Mesothelial cell of epicardium (in vitro differentiated cells): Measurements from ENCODE around the gene XYLT1. TPM values are rescaled to one million over a fixed set of nuclear protein-coding genes. Genes with fewer than 3 reads are reported as not detected.
"Not testable (repeated sequence)": the region's sequence is repeated elsewhere in the genome, so short reads cannot be mapped to it uniquely, and the experiment has no call there.

Experiments
- DNase-seq, 2 experiments: peaks; one replicate each; pipeline ENCODE4 v3.0.0; 2021; ENCODE audit warnings: low spot score in 2 of 2; ENCODE audit not compliant: unreplicated experiment in 2 of 2
- H3K27ac Mint-ChIP-seq: 2 replicates; pipeline ENCODE4 v1.8.0; 2021; ENCODE audit warnings: mixed read lengths
- H3K27me3 Mint-ChIP-seq: 2 replicates; pipeline ENCODE4 v1.8.0; 2021; ENCODE audit warnings: low read depth, mixed read lengths
- H3K36me3 Mint-ChIP-seq: 2 replicates; pipeline ENCODE4 v1.8.0; 2021; ENCODE audit warnings: mixed read lengths
- H3K4me1 Mint-ChIP-seq: 2 replicates; pipeline ENCODE4 v1.8.0; 2021; ENCODE audit warnings: mixed read lengths
- H3K4me3 Mint-ChIP-seq: 2 replicates; pipeline ENCODE4 v1.8.0; 2021; ENCODE audit warnings: mild to moderate bottlenecking, moderate library complexity, mixed read lengths
- H3K9me3 Mint-ChIP-seq: 2 replicates; pipeline ENCODE4 v1.8.0; 2021; ENCODE audit warnings: mixed read lengths
- total RNA-seq: library from RNA; stranded (reverse); gene quantifications from 3 replicates; pipeline ENCODE4 v1.2.1, GENCODE V29; 2021
- TF ChIP-seq, protein P1 (sequence below): fragments of 200-600 bp; sonication (generic); IDR thresholded peaks from one replicate; pipeline ENCODE4 v1.5.0; 2021; ENCODE audit warnings: antibody characterized with exemption; ENCODE audit not compliant: unreplicated experiment

XYLT1 gene
- total RNA-seq, 1 donor from 2014 or later, result 15.2 TPM

DNA sequence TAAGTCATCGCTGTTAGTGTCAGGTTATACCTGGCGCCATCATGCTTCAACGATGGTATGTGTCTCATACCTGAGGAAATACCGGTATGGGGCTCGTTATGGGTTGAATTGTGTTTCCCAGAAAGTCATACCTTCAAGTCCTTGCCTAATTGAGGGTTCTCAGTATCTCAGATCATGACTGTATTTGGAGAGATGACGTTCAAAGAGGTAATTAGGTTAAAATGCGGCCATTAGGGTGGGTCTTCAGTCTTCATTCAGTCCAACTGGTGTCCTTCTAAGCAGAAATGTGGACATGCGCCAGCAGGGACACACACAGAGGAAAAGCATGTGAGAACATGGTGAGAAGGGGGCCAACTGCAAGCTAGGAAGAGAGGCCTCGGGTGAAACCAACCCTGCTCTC lies 37.5 kb upstream of the XYLT1 start:
- TF ChIP-seq, protein P1, sequence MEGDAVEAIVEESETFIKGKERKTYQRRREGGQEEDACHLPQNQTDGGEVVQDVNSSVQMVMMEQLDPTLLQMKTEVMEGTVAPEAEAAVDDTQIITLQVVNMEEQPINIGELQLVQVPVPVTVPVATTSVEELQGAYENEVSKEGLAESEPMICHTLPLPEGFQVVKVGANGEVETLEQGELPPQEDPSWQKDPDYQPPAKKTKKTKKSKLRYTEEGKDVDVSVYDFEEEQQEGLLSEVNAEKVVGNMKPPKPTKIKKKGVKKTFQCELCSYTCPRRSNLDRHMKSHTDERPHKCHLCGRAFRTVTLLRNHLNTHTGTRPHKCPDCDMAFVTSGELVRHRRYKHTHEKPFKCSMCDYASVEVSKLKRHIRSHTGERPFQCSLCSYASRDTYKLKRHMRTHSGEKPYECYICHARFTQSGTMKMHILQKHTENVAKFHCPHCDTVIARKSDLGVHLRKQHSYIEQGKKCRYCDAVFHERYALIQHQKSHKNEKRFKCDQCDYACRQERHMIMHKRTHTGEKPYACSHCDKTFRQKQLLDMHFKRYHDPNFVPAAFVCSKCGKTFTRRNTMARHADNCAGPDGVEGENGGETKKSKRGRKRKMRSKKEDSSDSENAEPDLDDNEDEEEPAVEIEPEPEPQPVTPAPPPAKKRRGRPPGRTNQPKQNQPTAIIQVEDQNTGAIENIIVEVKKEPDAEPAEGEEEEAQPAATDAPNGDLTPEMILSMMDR, result no peak
- Mint-ChIP-seq H3K4me1 (no peaks in the 10 kb centered on the region), H3K4me3 (no peak overlapping the region)

DNA sequence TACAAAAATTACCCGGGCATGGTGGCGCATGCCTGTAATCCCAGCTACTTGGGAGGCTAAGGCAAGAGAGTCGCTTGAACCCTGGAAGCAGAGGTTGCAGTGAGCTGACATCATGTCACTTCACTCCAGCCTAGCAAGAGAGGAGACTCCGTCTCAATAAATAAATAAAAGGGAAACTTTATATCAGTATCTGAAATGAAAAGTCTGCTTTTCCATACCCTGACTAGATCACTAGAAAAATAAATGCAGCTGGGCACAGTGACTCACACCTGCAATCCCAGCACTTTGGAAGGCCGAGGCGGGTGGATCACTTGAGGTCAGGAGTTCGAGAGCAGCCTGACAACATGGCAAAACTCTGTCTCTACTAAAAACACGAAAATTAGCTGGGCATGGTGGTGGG lies 36.8 kb upstream of the XYLT1 start:
- not testable (repeated sequence) for H3K27me3 Mint-ChIP-seq, H3K4me3 Mint-ChIP-seq, H3K4me1 Mint-ChIP-seq, H3K27ac Mint-ChIP-seq, H3K36me3 Mint-ChIP-seq, DNase-seq
- peaks cover 17% of the 10 kb centered on the region for H3K9me3 Mint-ChIP-seq

More for the DNA sequence above, 37.5 kb upstream of the XYLT1 start:
- H3K27me3 Mint-ChIP-seq, result peaks cover 2% of the 10 kb centered on the region
- no peak for DNase-seq
- H3K27ac Mint-ChIP-seq, result no peak overlapping the region
- no peaks in the 10 kb centered on the region for H3K36me3 Mint-ChIP-seq
- peaks cover 17% of the 10 kb centered on the region for H3K9me3 Mint-ChIP-seq

DNA sequence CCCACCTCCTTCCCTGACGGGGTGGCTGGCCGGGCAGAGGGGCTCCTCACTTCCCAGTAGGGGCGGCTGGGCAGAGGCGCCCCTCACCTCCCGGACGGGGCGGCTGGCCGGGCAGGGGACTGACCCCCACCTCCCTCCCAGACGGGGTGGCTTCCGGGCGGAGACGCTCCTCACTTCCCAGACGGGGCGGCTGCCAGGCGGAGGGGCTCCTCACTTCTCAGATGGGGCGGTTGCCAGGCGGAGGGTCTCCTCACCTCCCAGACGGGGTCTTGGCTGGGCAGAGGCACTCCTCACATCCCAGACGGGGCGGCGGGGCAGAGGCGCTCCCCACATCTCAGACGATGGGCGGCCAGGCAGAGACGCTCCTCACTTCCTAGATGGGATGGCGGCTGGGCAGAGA lies 35.1 kb upstream of the XYLT1 start:
- H3K4me1 Mint-ChIP-seq, H3K27ac Mint-ChIP-seq, H3K4me3 Mint-ChIP-seq, DNase-seq, H3K36me3 Mint-ChIP-seq, H3K27me3 Mint-ChIP-seq: not testable (repeated sequence)
- H3K9me3 Mint-ChIP-seq, result peaks cover 17% of the 10 kb centered on the region

DNA sequence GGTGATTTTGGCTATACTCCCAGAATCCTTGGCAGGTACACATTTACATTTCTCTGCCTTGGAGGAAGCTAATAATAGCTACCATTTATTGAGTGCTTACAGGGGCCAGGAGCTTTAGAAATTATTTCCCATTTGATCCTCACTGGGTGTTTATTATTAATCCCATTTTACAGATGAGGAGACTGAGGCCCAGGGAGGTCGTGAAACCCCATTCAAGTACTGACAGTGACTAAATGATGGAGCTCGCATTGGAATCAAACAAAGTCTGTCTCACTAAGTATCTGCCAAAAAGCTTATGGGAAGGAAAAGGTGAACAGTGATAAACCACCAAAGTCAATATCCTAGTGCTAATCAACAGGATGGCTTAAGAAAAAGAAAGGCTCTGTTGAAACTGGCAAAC lies 33.3 kb upstream of the XYLT1 start:
- TF ChIP-seq, protein P1, result no peak
- Mint-ChIP-seq H3K36me3 (no peaks in the 10 kb centered on the region), H3K4me3 (no peak overlapping the region), H3K27me3 (peaks cover 2% of the 10 kb centered on the region), H3K27ac (no peak overlapping the region), H3K9me3 (peaks cover 11% of the 10 kb centered on the region), H3K4me1 (no peaks in the 10 kb centered on the region)
- no peak for DNase-seq

DNA sequence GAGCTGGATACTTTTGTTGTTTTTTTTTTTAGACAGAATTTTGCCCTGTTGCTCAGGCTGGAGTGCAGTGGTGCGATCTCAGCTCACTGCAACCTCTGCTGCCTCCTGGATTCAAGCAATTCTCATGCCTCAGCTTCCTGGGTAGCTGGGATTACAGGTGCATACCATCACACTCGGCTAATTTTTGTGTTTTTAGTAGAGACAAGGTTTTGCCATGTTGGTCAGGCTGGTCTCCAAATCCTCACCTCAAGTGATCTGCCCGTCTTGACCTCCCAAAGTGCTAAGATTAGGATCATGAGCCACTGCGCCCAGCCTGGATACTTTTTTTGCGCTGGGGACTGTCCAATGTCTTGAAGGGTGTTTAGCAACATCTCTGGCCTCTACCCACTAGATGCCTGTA lies 32.6 kb upstream of the XYLT1 start:
- H3K27ac Mint-ChIP-seq, result no peak overlapping the region
- TF ChIP-seq, protein P1, result no peak
- no peak overlapping the region for H3K4me3 Mint-ChIP-seq
- no peaks in the 10 kb centered on the region for H3K36me3 Mint-ChIP-seq
- no peak for DNase-seq
- no peaks in the 10 kb centered on the region for H3K4me1 Mint-ChIP-seq
- H3K27me3 Mint-ChIP-seq, result peaks cover 3% of the 10 kb centered on the region
- H3K9me3 Mint-ChIP-seq, result peaks cover 7% of the 10 kb centered on the region

DNA sequence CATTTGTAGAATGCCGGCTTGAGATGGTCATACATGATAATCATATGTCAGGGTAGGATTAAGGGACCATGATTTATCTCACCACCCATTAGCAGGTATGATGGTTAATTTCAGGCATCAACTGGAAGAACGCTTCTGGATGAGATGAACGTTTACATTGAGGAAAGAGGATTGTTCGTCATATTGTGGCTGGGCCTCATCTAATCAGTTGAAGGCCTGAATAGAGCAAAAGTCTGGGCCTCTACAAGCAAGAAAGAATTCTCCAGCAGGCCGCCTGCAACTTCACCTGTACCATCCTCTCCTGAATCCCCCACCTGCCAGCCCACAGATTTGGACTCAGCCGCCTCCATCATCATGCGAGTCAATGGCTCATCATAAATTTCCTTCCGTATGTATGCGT lies 30.6 kb upstream of the XYLT1 start:
- TF ChIP-seq, protein P1, result no peak
- Mint-ChIP-seq H3K4me1 (no peaks in the 10 kb centered on the region), H3K36me3 (no peaks in the 10 kb centered on the region), H3K4me3 (no peak overlapping the region), H3K27me3 (peaks cover 15% of the 10 kb centered on the region), H3K27ac (no peak overlapping the region), H3K9me3 (no peaks in the 10 kb centered on the region)
- no peak for DNase-seq

DNA sequence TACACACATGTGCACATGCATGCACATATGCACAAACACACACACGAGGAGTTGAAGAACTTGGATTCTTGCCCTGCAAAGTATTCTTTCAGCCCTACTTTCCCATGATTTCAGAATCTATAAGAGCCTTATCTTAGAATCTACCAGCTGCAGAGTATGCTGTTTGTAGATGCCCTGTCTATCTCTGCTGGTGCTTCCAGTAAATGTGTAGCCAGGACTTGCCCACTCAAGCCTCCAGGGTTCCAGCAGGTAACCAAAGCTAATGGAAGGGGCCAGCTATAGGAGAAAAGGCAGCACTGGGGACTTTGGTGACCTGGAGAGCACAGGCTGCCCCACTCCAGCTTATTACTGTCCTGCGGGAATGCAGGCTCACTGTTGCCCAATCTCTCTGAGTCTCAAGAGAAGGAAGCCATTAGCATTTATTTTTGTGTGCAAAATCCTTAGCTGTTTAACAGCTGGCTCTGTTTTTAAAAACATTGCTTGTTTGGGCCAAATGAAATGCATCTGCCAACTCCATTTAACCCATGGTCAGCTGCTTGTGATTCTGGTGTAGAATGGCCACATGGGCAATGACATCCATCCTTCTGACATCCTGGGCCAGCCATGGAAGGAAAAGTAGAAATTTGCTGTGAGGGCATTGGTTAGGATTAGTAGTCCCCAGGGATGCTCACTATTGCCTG lies 28.6 kb upstream of the XYLT1 start:
- Mint-ChIP-seq H3K4me1 (no peaks in the 10 kb centered on the region), H3K36me3 (no peaks in the 10 kb centered on the region), H3K27me3 (peaks cover 19% of the 10 kb centered on the region), H3K9me3 (no peaks in the 10 kb centered on the region), H3K27ac (no peak overlapping the region), H3K4me3 (no peak overlapping the region)
- TF ChIP-seq, protein P1, result no peak
- DNase-seq, result no peak
